Measurements from ENCODE around the gene COA1.

Gene COA1

DNA sequence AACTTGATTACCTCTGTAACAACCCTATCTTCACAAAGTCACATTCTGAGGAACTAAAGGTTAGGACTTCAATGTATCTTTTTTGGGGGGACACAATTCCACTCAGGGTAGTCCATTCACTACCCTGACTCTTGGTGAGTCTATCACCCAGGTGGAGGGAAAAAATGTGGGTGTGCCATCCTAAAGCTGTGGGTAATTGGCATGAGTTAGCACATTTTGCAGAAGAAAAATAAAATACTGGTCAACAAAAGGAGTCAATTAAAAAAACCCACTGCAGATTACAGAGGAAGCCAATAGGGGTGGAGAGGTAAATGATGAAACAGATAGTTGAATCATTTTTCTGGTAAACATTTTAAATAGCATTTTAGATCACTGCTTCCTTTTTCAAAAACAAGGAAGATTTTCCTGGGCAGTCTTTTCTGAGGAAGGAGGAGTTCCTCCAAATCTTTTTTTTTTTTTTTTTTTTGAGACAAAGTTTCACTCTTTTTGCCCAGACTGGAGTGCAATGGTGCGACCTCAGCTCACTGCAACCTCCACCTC is 24.0 kb upstream of the COA1 start:
- Histone ChIP-seq H3K9me3 (ENCODE audit: control insufficient read depth, low read length) (no peaks in the 10 kb centered on the region), H2BK120ac (ENCODE audit: low read depth, low read length) (no peak overlapping the region), H3K79me1 (replicated peaks; ENCODE audit: low read length, poor library complexity, severe bottlenecking) (no peaks in the 10 kb centered on the region), H3K18ac (ENCODE audit: low read depth in 1 of 2, low read length in 2 of 2) (no peak overlapping the region), H2AK5ac (ENCODE audit: low read length, severe bottlenecking) (no peak overlapping the region), H2BK5ac (ENCODE audit: low read depth, low read length, poor library complexity, severe bottlenecking) (no peak overlapping the region), H3K36me3 (ENCODE audit: control insufficient read depth in 1 of 2, insufficient read depth in 2 of 2, low read depth in 1 of 2, low read length in 2 of 2) (no peaks in the 10 kb centered on the region), H4K8ac (ENCODE audit: low read length) (no peak overlapping the region), H2BK12ac (ENCODE audit: low read length in 2 of 2) (no peak overlapping the region), H3K27me3 (ENCODE audit: control insufficient read depth in 1 of 2, insufficient read depth in 1 of 2, low read length in 2 of 2) (peaks cover 0 to 8% of the 10 kb centered on the region in 2 experiments), H3K27ac (ENCODE audit: low read length, poor library complexity, severe bottlenecking) (no peak overlapping the region), H4K91ac (ENCODE audit: low read length) (no peak overlapping the region), H3K9ac (ENCODE audit: low read length) (peak overlapping the region; percentile 8), H2BK15ac (ENCODE audit: low read depth, poor library complexity, severe bottlenecking) (no peak overlapping the region), H3K23ac (ENCODE audit: low read length in 2 of 2) (no peak overlapping the region), H2AFZ (ENCODE audit: low read depth, low read length) (no peak overlapping the region), H3K4me1 (ENCODE audit: control insufficient read depth, insufficient read depth, low read depth, low read length) (peaks cover 7% of the 10 kb centered on the region), H3K14ac (ENCODE audit: low read length in 2 of 2) (no peak overlapping the region), H3K4me2 (ENCODE audit: low read length, poor library complexity, severe bottlenecking) (no peak overlapping the region), H3K4me3 (ENCODE audit: insufficient read depth in 1 of 2, low read depth in 1 of 2, low read length in 2 of 2) (no peak overlapping the region), H3K4ac (ENCODE audit: low read depth in 1 of 2, low read length in 2 of 2) (no peak overlapping the region)
- DNase-seq: no peak
- 100% methylated on average over 1 of the region's 1 CpG for WGBS

DNA sequence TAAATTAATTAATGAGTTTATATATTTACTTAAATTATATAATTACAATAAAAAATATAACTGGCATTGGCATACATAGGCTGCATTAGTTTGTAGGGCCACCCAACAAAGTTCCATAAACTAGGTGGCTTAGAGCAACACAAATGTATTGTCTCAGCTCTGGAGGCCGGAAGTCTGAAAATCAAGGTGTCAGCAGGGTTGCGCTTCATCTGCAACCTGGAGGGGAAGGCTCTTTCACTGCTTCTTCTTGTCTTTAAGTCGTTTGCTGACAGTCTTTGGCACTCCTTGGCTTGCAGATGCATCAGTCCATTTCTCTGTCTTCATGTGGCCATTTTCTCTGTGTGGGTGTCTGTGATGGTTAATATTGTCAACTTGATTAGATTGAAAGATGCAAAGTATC is 23.1 kb upstream of the COA1 start:
- Histone ChIP-seq H2AFZ (ENCODE audit: low read depth, low read length) (no peak overlapping the region), H3K9me3 (ENCODE audit: control insufficient read depth, low read length) (no peaks in the 10 kb centered on the region), H3K14ac (ENCODE audit: low read length in 2 of 2) (no peak overlapping the region), H3K79me1 (replicated peaks; ENCODE audit: low read length, poor library complexity, severe bottlenecking) (no peaks in the 10 kb centered on the region), H2BK5ac (ENCODE audit: low read depth, low read length, poor library complexity, severe bottlenecking) (no peak overlapping the region), H4K8ac (ENCODE audit: low read length) (no peak overlapping the region), H4K91ac (ENCODE audit: low read length) (no peak overlapping the region), H2BK120ac (ENCODE audit: low read depth, low read length) (no peak overlapping the region), H2BK15ac (ENCODE audit: low read depth, poor library complexity, severe bottlenecking) (no peak overlapping the region), H3K4me2 (ENCODE audit: low read length, poor library complexity, severe bottlenecking) (no peak overlapping the region), H3K4me3 (ENCODE audit: insufficient read depth in 1 of 2, low read depth in 1 of 2, low read length in 2 of 2) (no peak overlapping the region), H3K23ac (ENCODE audit: low read length in 2 of 2) (no peak overlapping the region), H3K27me3 (ENCODE audit: control insufficient read depth in 1 of 2, insufficient read depth in 1 of 2, low read length in 2 of 2) (peaks cover 0 to 8% of the 10 kb centered on the region in 2 experiments), H2AK5ac (ENCODE audit: low read length, severe bottlenecking) (no peak overlapping the region), H3K27ac (ENCODE audit: low read length, poor library complexity, severe bottlenecking) (no peak overlapping the region), H3K4ac (ENCODE audit: low read depth in 1 of 2, low read length in 2 of 2) (no peak overlapping the region), H3K4me1 (ENCODE audit: control insufficient read depth, insufficient read depth, low read depth, low read length) (peaks cover 2% of the 10 kb centered on the region), H3K9ac (ENCODE audit: low read length) (no peak overlapping the region), H3K18ac (ENCODE audit: low read depth in 1 of 2, low read length in 2 of 2) (no peak overlapping the region), H2BK12ac (ENCODE audit: low read length in 2 of 2) (no peak overlapping the region), H3K36me3 (ENCODE audit: control insufficient read depth in 1 of 2, insufficient read depth in 2 of 2, low read depth in 1 of 2, low read length in 2 of 2) (no peaks in the 10 kb centered on the region)
- 76% methylated on average over 3 of the region's 3 CpGs for WGBS
- no peak for DNase-seq

DNA sequence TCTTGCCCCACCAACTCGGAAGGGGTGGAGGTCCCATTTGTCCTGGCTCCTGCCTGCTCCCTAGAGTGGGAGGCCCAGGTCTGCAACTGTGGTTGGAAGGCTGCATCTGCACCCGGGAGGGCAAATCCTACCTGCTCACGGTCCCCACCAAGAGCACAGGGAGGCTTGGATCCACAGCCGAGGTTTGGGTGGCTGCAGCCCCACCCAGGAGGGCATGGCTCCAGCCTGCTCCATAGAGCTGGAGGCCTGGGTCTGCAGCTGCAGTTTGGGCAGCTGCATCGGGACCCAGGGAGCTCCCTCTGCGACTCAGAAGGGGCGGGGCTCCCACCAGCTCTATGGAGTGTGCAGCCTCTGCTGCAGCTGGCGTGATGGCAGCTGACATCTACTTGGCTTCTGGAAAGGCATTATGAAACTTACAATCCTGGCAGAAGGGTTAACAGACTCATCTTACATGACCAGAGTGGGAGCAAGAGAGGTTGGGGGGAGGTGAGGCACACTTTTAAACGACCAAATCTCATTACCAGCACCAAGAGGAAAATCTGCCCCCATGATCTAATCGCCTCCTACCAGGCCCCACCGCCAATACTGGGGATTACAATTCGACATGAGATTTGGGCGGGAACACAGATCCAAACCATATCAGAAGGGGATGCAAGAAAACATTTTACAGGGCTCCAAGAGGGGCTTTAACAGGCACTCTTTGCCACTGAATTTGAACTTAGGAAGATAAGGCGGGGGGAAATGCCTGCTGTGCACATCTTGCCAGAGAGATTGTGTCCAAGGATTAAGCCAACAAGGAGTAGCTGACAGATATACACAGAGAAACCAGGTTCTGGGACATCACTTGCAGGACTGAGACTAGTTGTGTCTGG is 20.9 kb upstream of the COA1 start:
- Histone ChIP-seq H3K4me1 (ENCODE audit: control insufficient read depth, insufficient read depth, low read depth, low read length) (peaks cover 2% of the 10 kb centered on the region), H3K36me3 (ENCODE audit: control insufficient read depth in 1 of 2, insufficient read depth in 2 of 2, low read depth in 1 of 2, low read length in 2 of 2) (no peaks in the 10 kb centered on the region), H3K27ac (ENCODE audit: low read length, poor library complexity, severe bottlenecking) (no peak overlapping the region), H2BK15ac (ENCODE audit: low read depth, poor library complexity, severe bottlenecking) (no peak overlapping the region), H3K18ac (ENCODE audit: low read depth in 1 of 2, low read length in 2 of 2) (no peak overlapping the region), H2AFZ (ENCODE audit: low read depth, low read length) (peak overlapping the region; percentile 33), H3K79me1 (replicated peaks; ENCODE audit: low read length, poor library complexity, severe bottlenecking) (no peaks in the 10 kb centered on the region), H4K8ac (ENCODE audit: low read length) (no peak overlapping the region), H2BK120ac (ENCODE audit: low read depth, low read length) (no peak overlapping the region), H3K23ac (ENCODE audit: low read length in 2 of 2) (no peak overlapping the region), H2AK5ac (ENCODE audit: low read length, severe bottlenecking) (no peak overlapping the region), H3K9me3 (ENCODE audit: control insufficient read depth, low read length) (no peaks in the 10 kb centered on the region), H3K4ac (ENCODE audit: low read depth in 1 of 2, low read length in 2 of 2) (no peak overlapping the region), H3K4me3 (ENCODE audit: insufficient read depth in 1 of 2, low read depth in 1 of 2, low read length in 2 of 2) (no peak overlapping the region), H3K4me2 (ENCODE audit: low read length, poor library complexity, severe bottlenecking) (no peak overlapping the region), H3K14ac (ENCODE audit: low read length in 2 of 2) (no peak overlapping the region), H4K91ac (ENCODE audit: low read length) (no peak overlapping the region), H3K27me3 (ENCODE audit: control insufficient read depth in 1 of 2, insufficient read depth in 1 of 2, low read length in 2 of 2) (peaks cover 0 to 8% of the 10 kb centered on the region in 2 experiments), H2BK5ac (ENCODE audit: low read depth, low read length, poor library complexity, severe bottlenecking) (no peak overlapping the region), H2BK12ac (ENCODE audit: low read length in 2 of 2) (no peak overlapping the region), H3K9ac (ENCODE audit: low read length) (no peak overlapping the region)
- DNase-seq: no peak
- 68% methylated on average over 14 of the region's 14 CpGs for WGBS

DNA sequence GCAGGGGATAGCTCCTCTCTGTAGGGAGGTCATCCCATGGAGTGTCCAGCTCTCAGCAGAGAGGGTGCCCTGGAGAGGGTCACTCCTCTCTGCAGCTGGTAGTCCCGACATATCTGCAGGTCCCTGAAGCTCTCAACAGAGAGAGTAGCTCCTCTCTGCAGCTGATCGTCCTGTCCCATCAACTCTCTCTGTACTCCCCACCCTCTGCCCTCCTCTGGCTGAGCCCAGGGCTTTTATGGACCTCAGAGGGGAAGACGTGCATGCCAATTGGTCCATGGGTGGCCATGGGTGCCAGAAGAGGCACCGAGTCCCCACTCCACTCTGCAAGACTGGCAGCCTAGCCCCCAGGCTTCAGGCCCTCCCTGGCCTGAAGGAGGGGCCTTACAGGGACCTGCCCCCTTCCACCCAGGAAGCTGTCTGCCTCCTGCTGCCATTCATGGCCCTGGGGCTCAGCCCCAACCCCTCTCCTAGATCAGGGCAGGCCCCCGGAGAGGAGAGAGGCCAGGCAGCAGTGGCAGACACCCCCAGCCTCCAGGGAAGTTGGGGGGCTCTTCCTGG is 20.1 kb upstream of the COA1 start:
- no peak overlapping the region for H2BK5ac ChIP-seq (ENCODE audit: low read depth, low read length, poor library complexity, severe bottlenecking)
- no peak overlapping the region for H3K23ac ChIP-seq (ENCODE audit: low read length in 2 of 2)
- no peak overlapping the region for H3K27ac ChIP-seq (ENCODE audit: low read length, poor library complexity, severe bottlenecking)
- no peak for DNase-seq
- H3K79me1 ChIP-seq (replicated peaks; ENCODE audit: low read length, poor library complexity, severe bottlenecking): no peaks in the 10 kb centered on the region
- no peak overlapping the region for H3K18ac ChIP-seq (ENCODE audit: low read depth in 1 of 2, low read length in 2 of 2)
- no peak overlapping the region for H2AFZ ChIP-seq (ENCODE audit: low read depth, low read length)
- 57% methylated on average over 5 of the region's 5 CpGs for WGBS
- H2BK12ac ChIP-seq (ENCODE audit: low read length in 2 of 2): no peak overlapping the region
- peaks cover 0 to 8% of the 10 kb centered on the region in 2 experiments for H3K27me3 ChIP-seq (ENCODE audit: control insufficient read depth in 1 of 2, insufficient read depth in 1 of 2, low read length in 2 of 2)
- no peaks in the 10 kb centered on the region for H3K36me3 ChIP-seq (ENCODE audit: control insufficient read depth in 1 of 2, insufficient read depth in 2 of 2, low read depth in 1 of 2, low read length in 2 of 2)
- H4K8ac ChIP-seq (ENCODE audit: low read length): no peak overlapping the region
- H4K91ac ChIP-seq (ENCODE audit: low read length): no peak overlapping the region
- peaks cover 2% of the 10 kb centered on the region for H3K4me1 ChIP-seq (ENCODE audit: control insufficient read depth, insufficient read depth, low read depth, low read length)
- H2AK5ac ChIP-seq (ENCODE audit: low read length, severe bottlenecking): no peak overlapping the region
- no peak overlapping the region for H2BK120ac ChIP-seq (ENCODE audit: low read depth, low read length)
- no peak overlapping the region for H3K4me3 ChIP-seq (ENCODE audit: insufficient read depth in 1 of 2, low read depth in 1 of 2, low read length in 2 of 2)
- no peak overlapping the region for H3K4me2 ChIP-seq (ENCODE audit: low read length, poor library complexity, severe bottlenecking)
- H3K14ac ChIP-seq (ENCODE audit: low read length in 2 of 2): no peak overlapping the region
- no peak overlapping the region for H3K4ac ChIP-seq (ENCODE audit: low read depth in 1 of 2, low read length in 2 of 2)
- no peak overlapping the region for H3K9ac ChIP-seq (ENCODE audit: low read length)
- H3K9me3 ChIP-seq (ENCODE audit: control insufficient read depth, low read length): no peaks in the 10 kb centered on the region
- no peak overlapping the region for H2BK15ac ChIP-seq (ENCODE audit: low read depth, poor library complexity, severe bottlenecking)

Measured in mesenchymal stem cell (in vitro differentiated cells and primary cell).